CD4-positive, alpha-beta T cell treated with Interleukin-4 for 1 hour (primary cell): Measurements from ENCODE around the gene KIF27.
"Not testable (repeated sequence)": the region's sequence is repeated elsewhere in the genome, so short reads cannot be mapped to it uniquely, and the experiment has no call there.

Source experiments
- DNase-seq, 2 donors: peaks; one replicate each; pipeline ENCODE4 v3.0.0-alpha.2; 2020 to 2022

Gene KIF27

DNA sequence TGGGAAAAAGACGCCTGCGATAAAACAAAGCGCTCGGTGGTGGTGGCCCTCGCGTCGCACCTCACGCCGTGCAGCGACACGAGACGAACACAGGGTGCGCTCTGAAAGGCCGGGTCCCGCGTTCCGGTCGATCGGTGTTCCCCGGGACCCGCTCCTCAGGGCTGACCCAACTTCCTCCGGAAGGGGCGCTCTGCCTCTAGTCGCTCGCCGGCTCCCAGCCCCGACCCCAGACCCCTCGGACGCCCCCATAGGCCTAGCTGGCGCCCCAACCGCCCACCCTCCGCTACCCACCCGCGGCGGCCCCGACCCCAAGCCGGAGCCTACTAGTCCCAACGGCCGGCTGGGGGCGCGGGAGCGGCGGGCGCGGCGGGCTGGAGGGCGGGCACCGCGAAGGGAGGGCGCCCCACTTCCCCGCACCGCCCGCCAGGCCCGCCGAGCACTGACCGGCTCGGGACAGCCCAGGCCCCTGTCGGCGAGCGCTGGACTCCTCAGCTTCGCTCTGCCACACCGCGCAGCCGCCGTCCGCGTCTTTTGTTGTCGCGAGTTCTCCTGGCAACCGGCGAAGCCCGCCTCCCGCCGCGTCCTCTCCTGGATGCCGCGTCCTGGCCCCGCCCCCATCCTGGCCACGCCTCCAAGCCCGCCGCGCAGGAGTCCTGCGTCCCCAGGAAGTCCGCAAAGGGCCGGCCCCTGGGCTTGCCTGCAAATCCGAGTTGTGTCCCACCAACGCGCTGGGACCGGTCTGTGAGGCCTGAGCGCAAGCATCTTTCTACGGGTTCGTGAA lies at the start of gene KIF27:
TSS of gene KIF27 (minus strand) at position 506 of the 781 bp plus-strand sequence. CDS start 5,841 bp downstream, outside the sequence.
- peak; percentile 96 for DNase-seq

- no peak for DNase-seq
Observed at GRCh38 chr9:83969602-83970001, 48.4 kb upstream of the KIF27 start.

DNA sequence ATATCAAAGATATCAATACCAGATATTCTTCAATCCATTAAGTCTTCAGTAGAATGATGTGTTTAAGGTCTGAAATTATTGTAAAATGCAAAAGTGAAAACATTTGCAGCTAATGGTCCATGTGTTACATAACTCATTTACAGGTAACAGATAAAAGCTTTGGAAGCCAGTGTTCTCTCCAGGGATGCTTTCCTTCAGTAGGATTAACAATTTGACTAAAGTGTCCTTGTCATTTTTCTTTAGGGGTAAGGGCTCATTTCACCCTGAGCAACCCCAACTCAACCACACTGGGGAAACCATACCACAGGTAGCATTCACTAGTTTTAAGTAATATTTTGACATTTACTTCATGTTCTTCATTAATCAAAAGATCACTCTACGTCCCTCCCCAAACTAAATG lies 45.8 kb upstream of the KIF27 start:
- DNase-seq, result no peak

GRCh38 chr9:83966209-83966582 lies 45.0 kb upstream of the KIF27 start:
- no peak for DNase-seq

DNA sequence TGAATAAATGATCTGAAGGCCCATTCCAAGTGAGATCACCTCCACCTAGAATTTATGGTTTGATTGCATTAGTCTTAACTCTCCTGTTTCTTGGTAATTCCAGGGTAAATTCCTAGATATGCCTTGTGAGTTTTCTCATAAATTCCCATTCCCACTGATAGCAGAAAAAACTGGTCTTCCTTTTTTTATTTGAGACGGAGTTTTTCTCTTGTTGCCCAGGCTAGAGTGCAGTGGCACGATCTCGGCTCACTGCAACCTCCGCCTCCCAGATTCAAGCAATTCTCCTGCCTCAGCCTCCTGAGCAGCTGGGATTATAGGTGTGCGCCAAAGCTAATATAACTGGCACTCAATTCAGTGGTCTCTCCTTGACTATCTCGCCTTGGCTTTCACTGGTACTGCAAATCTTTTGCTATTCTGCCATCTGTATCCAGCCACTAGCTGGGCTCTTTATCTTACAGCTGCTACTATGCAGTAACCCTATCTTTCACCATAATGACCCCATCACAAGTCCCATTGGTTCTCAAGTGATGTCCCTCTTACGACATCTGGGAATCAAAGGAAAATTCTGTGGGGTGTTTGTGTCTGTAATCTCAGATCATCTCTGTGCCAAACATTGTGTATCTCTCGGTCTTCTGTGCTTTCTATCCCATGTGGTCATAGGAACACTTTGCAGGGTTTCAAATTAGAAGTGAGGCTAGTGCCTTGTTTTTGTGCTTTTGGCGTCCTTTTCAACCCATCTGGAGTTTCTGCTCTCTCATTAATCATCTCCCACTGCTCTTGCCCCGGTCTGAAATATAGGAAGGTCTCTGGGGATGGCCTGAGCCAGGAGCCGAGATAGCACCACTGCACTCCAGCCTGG lies 44.3 kb upstream of the KIF27 start:
- no peak for DNase-seq

DNA sequence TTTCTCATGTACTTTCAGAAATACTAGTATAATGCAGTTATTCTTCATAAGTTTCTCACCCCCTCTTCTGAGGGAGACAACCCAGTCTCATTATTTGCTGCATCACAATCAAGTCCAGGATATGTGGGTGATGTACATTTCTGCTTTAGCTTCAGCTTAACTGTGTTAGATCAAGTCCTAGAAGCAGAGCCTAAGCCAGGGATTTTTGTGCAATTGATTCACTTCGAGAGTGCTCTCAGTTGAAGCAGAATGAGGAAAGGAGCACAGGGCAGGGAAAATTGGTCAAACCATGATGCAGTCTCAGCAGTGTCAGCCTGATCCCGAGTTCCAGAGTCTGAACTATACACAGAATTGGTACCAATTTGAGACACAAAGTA lies 43.7 kb upstream of the KIF27 start:
- no peak for DNase-seq

GRCh38 chr9:83962165-83962564 lies 40.9 kb upstream of the KIF27 start:
- DNase-seq, result no peak

DNA sequence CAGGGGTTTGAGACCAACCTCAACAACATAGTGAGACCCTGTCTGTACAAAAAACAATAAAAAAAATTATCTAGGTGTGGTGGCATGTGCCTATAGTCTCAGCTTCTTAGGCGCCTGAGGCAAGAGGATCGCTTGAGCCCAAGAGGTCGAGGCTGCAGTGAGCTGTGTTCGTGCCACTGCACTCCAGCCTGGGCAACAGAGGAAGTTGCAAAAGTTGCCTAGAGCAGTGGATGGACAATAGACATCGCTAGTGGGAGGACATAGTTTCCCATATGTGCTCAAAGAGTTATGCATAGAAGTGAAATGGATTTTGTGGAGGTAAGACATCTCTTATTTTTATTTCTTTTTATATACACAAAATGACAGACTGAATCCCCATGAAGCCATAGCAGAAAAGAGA lies 39.8 kb upstream of the KIF27 start:
- DNase-seq, result no peak

GRCh38 chr9:83959061-83959460 lies 37.8 kb upstream of the KIF27 start:
- no peak for DNase-seq

DNA sequence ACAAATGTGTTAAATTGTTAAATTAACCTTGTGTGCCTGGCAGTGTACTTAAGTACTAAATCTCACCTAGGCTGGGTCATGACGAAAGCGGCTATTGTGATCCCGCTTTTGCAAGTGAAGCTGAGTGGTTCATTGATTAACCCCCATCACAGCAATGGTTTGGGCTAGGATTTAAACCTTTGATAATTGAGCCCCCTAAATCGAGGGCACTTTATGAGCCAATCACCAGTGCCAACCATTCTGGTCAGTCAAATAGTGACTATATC lies 35.9 kb upstream of the KIF27 start:
- no peak for DNase-seq

DNA sequence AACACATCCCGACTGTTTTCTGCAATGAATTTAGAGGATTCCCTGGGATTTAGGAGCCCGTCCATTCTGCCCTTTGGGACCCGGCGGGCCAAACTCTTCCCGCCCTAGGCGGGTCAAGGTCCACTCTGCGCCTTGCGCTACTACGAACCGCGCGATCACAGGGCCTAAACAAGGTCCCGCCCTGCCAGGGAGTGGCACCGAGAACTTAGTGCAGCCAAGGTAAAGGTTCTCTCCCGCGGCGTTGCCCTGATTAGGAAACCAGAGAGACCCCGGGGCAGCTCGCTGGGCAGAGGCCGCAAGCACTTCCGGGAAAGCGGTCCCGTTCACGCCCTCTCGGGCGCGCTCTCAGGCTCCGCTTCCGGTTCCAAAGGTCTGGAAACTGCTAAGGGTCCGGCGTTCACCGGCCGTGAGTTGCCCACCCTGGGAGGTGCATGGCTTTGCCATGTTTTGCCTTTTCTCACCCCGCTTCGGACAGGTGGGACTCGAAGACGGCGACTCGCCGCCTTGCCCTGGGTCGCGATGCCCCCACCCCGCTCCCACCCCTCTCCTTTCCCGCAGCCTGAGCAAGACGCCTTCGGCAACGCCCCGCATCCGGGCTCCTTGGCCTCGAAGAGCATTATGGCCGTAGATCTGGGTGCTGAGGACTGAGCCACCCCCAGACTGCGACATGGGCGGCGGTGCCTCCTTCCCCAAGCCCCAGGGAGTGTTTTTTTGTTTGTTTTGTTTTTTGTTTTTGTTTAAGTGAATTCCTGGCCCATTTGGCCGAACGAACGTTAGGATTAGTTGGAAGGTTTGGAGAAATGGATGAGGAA lies 35.4 kb upstream of the KIF27 start:
- DNase-seq, result peak; percentile 51 to 59

- peak; percentile 31 to 41 for DNase-seq
Observed at GRCh38 chr9:83956086-83956435, 34.8 kb upstream of the KIF27 start.

- DNase-seq, result not testable (repeated sequence)
Observed at GRCh38 chr9:83948096-83948495, 26.9 kb upstream of the KIF27 start.

- DNase-seq, result no peak
Observed at GRCh38 chr9:83940590-83941303, 19.5 kb upstream of the KIF27 start.

DNA sequence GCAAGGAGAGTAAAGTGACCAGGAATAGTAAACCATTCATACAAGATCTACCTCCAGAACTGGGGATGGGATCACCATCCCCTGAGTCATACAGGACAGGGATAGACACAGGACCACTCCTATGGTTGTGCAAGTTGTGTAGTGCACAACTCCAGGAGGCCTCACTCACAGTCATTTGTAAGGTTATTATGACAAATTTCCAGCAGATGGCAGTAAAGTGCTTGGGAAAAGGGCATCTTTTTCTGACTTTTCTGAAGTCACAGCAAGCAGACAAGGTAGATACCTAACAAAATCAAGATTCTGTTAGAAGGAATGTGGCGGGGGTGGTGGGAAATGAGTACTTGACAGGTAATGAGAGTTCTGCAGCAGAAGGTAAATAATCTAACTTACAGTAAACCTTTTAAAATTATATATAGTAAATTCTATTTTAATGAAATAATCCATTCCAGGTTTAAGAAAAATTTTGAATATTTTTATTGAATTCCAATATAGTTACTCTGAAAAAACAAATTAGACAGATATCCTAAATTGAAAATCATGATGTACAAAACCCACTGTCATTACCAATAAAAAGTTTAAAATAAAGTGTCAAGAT lies 16.7 kb upstream of the KIF27 start:
- peak; percentile 40 to 83 for DNase-seq

- no peak for DNase-seq
Observed at GRCh38 chr9:83936523-83936922, 15.3 kb upstream of the KIF27 start.

DNA sequence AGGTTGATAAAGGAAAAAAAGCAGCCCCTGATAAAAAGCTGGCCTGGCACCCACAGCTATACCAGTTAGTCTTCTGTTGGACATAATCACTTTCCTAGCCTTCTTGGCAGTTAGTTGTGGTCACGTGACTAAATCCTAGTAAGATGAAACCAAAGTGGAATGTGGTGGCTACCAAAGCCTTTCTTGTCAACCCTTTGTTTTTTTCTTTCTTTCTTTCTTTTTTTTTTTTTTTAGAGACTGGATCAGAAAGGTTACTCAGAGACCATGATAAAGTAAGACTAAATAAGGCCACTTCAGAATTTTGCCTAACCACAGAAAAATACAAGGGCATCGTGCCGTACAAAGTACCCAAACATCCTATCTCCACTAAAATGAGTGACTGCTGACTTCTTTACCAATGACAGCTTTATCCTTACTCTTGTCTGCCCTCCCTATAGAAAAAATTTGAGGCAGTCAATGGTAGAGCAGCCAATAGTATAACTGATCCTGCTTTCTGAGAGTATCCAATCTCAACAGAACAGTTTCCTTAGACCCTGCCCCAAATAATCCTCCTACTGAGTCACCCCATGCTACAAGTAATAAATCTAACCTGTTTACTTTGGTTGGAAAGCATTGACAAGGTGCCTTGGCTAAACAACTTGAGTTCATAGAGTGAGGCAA lies 14.2 kb upstream of the KIF27 start:
- DNase-seq, result no peak

DNA sequence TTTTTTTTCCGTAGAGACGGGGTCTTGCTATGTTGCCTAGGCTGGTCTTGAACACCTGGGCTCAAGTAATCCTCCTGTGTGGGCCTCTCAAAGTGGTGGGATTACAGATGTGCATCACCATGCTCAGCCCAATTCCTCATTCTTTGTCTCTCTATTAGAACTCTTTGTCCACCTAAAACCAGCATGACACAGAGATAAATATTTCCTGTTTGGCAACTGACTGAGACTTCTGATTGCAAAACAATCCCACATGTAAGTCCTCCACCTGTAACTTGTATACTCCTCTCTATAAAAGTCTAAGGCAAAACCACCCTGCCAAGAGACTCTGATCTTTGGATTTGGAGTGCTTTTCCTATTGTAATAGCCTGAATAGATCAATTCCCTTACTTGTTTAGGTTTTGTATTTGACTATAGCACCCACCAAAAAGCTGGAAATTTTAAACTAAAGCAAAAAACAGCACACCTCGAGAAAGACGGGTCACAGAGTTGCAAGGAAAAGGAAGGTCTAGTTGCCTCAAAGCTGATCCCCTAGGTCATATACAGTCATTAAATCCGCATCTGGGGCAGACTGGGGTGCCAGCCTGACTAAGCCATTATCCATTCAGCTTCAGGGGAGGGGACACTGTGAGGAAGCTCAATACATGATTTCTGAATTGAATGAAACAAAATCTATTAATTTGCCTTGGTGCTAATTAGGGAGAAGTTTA lies 13.5 kb upstream of the KIF27 start:
- DNase-seq, result no peak

GRCh38 chr9:83933790-83934189 lies 12.6 kb upstream of the KIF27 start:
- DNase-seq, result no peak

GRCh38 chr9:83932851-83933250 lies 11.6 kb upstream of the KIF27 start:
- DNase-seq, result no peak

DNA sequence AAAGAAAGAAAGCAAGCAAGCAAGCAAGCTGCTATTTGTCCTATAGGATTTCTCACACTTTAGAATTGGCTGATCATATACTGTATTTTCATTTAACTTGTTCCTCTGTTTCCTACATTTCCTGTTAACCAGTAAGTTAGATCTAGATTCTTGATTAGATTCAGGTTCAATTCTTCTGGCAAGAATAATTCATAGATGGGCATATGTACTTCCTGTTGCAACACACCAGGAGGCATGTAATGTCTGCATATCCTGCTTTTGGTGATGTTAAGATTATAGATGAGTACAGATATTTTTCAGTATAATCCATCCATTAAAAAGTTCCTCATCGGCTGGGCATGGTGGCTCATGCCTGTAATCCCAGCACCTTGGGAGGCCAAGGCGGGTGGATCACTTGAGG lies 10.8 kb upstream of the KIF27 start:
- DNase-seq, result no peak
